Nephron (organoid): Measurements from ENCODE around the gene CD40.

Experiments used
- H3K27ac Mint-ChIP-seq, 3 experiments: 2 replicates each; pipeline ENCODE4 v1.8.0; 2020; ENCODE audit warnings: mixed read lengths in 3 of 3, mild to moderate bottlenecking in 2 of 3, moderate library complexity in 1 of 3
- H3K27me3 Mint-ChIP-seq: 2 replicates; pipeline ENCODE4 v1.8.0; 2021; ENCODE audit warnings: low read depth, mild to moderate bottlenecking, moderate library complexity, mixed read lengths
- H3K36me3 Mint-ChIP-seq: 2 replicates; pipeline ENCODE4 v1.8.0; 2020; ENCODE audit warnings: low read depth, mixed read lengths
- H3K4me1 Mint-ChIP-seq: 2 replicates; pipeline ENCODE4 v1.8.0; 2020; ENCODE audit warnings: mixed read lengths
- H3K4me3 Mint-ChIP-seq, 3 experiments: 2 replicates each; pipeline ENCODE4 v1.8.0; 2020; ENCODE audit warnings: mild to moderate bottlenecking in 3 of 3, mixed read lengths in 3 of 3, moderate library complexity in 2 of 3
- H3K9me3 Mint-ChIP-seq: 2 replicates; pipeline ENCODE4 v1.8.0; 2020; ENCODE audit warnings: mixed read lengths
- TF ChIP-seq, protein P1 (sequence below), 3 experiments: fragments of 200-600 bp; sonication (generic); IDR thresholded peaks; one replicate each; pipeline ENCODE4 v1.5.0; 2021; ENCODE audit warnings: antibody characterized with exemption in 3 of 3; ENCODE audit not compliant: unreplicated experiment in 3 of 3

CD40 gene

DNA sequence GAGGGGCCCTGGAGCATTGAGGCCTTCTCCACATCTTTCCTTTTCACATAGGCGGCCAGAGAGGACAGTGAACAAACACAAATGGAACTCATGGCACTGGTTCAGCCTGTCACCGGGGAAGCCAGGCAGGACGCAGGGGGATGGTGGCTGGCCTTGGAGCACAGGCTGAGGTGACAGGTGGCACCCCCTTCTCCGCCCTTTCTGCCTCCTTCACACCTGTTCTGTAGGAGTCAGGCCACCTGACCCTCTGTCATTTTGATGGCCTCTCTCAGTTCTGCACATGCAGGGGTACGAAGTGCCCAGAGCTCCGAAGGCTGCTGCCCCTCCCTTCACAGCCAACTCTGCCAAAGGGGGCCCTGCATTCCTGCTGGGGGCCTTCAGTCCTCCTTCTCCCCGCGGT lies 60.8 kb downstream of the CD40 start:
- Mint-ChIP-seq H3K4me3 (no peak overlapping the region), H3K27ac (no peak overlapping the region), H3K36me3 (no peaks in the 10 kb centered on the region), H3K27me3 (peaks cover 63% of the 10 kb centered on the region), H3K9me3 (no peaks in the 10 kb centered on the region), H3K4me1 (peaks cover 34% of the 10 kb centered on the region)
- TF ChIP-seq, protein P1, sequence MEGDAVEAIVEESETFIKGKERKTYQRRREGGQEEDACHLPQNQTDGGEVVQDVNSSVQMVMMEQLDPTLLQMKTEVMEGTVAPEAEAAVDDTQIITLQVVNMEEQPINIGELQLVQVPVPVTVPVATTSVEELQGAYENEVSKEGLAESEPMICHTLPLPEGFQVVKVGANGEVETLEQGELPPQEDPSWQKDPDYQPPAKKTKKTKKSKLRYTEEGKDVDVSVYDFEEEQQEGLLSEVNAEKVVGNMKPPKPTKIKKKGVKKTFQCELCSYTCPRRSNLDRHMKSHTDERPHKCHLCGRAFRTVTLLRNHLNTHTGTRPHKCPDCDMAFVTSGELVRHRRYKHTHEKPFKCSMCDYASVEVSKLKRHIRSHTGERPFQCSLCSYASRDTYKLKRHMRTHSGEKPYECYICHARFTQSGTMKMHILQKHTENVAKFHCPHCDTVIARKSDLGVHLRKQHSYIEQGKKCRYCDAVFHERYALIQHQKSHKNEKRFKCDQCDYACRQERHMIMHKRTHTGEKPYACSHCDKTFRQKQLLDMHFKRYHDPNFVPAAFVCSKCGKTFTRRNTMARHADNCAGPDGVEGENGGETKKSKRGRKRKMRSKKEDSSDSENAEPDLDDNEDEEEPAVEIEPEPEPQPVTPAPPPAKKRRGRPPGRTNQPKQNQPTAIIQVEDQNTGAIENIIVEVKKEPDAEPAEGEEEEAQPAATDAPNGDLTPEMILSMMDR (IDR thresholded peaks at IDR 0.05; ENCODE audit: unreplicated experiment in 3 of 3), result no peak
